T1000 (cell line): ENCODE data around the gene L1CAM.
"Not testable (repeated sequence)": the region's sequence is repeated elsewhere in the genome, so short reads cannot be mapped to it uniquely, and the experiment has no call there.

Experiments used
- DNase-seq: peaks from one replicate; lab custom pipeline; 2025; ENCODE audit warnings: mixed read lengths; lab: John Stamatoyannopoulos, UW

Gene L1CAM

DNA sequence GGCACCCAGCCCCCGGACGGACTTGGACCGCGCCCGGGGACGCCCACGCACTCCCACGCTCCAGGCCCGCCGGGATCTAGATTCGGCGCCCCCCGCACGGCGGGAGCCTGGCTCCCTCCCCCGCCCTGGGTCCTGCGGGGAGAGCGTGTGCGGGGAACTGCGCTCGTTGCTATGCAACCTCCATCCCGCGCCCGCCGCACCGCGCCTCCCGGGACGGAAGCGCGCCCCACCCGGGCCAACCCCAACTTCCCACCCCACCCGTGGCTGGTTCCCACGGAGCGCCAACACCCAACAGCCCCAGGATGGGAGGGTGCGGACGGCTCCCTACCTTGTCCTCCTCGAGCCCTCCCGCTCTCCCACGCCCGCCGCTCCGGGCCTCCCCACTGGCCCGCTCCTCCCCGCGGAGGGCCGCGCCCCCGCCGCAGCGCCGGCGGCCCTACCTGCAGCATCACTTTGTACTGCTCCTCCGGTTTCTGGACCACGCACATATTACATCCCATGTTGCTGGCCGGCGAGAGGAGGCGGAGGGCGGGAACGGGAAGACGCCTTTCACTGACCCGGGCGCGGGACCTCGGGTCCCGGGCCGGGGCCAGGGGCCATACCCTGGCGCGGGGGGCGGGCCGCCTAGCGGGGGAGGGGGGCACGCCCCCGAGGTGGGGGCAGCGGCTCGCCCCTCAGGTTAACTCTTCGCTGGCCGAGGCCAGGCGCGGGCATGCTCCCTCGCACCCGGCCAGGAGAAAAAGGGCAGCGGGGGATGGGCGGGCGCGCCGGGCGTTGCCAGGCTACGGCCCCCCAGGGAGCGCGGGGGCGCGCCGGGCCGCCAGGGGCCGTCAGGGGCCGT lies 56.0 kb downstream of the L1CAM start, which contains the start of gene PDZD4:
Gene PDZD4 (minus strand): TSS at position 746 of the 841 bp plus-strand sequence. CDS start 246 bp downstream, at position 500.
- DNase-seq = no peak

- no peak for DNase-seq
Measured at GRCh38 chrX:153829549-153829798, 56.5 kb downstream of the L1CAM start.

GRCh38 chrX:153828723-153829548 lies 57.0 kb downstream of the L1CAM start:
- DNase-seq = no peak

- DNase-seq = no peak
Measured at GRCh38 chrX:153828308-153828707, 57.7 kb downstream of the L1CAM start.

DNA sequence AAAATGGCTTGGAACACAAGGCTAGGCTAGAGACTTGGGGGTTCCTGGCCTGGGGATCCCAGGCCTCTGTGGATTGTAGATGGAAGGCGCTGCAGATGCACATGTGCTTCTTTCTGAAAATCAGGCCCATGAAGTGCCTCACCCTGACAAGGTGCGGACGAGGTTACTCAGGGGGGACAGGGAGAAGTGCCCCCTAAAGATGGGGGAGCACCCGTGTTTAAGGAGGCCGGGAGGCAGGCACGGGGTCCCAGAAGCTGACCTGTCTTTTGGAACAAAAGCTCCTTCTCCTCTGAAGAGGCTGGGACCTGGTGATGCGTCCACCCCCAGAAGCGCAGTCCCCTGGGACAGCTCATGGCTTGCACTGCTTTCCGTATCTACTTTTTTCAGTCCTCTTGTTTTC lies 58.1 kb downstream of the L1CAM start:
- no peak for DNase-seq

- no peak for DNase-seq
Measured at GRCh38 chrX:153827016-153827415, 59.0 kb downstream of the L1CAM start.

DNA sequence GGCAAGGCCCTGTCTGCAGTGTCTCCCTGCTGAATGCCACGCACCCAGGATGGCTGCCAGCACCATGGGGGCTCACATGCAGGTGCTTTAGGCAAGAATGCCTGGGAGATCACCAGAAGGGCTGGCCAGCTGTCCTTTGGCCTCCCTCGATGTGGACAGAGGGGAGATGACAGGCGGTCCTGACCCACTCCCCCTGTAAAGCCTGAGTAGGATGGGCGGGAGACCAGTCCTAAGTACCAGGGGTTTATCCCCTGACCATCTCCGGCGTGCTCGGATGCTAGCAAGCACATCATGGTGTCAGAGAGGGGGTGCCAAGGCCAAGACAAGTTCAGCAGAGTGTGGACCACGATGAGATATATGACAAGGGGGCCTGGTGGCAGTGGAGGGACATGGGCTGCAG lies 60.9 kb downstream of the L1CAM start:
- DNase-seq = no peak

- no peak for DNase-seq
Measured at GRCh38 chrX:153824348-153824747, 61.6 kb downstream of the L1CAM start.

DNA sequence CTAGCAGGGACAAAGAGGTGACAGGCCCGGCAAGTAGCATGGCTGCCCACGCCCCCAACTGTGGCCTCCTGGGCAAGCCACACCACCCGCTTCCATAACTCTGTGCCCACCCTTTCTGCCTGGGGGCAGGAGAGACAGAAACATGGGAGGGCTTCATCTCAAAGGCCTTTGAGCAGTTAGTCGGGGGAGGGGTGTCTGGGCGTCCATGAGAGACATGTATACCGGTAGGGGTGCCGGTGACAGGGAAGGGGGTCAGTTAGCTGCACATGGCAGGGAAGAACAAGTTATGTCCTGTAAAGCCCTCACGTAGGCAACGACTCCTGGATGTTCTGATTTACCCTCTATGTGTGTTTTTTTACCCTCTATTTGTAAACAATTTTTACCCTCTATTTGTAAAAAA lies 64.9 kb downstream of the L1CAM start:
- DNase-seq = no peak

- DNase-seq = no peak
Measured at GRCh38 chrX:153820601-153821000, 65.4 kb downstream of the L1CAM start.

DNA sequence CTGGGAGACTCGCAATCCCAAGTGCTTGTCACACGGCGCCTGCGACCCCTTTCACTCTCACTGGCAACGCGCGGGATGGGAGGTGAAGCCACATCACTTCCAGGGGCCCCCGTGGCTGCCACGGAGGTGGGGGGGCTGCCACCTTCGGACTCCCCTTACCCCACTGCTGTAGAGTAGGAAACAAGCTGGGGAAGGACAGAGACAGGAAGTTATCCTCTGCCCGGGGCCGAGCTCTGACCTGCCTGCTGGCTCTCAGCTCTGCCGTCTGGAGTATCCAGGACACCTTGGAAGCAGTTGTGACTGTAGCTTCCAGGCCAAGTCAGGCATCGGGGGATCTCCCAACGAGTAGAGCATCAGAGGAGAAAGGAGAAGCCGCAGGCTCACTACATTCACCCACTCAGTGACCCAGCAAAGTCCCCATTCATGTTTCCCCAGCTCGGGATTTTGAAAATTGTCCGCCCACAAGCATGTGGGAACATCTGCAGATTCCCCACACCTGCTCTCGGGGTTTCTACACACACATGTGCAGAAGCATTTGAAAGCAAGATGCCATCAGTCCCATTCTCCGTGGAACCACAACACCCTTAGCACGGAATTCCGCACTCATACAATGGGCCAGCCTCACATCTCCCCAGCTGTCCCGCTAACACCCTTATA lies 66.5 kb downstream of the L1CAM start:
- DNase-seq = no peak

DNA sequence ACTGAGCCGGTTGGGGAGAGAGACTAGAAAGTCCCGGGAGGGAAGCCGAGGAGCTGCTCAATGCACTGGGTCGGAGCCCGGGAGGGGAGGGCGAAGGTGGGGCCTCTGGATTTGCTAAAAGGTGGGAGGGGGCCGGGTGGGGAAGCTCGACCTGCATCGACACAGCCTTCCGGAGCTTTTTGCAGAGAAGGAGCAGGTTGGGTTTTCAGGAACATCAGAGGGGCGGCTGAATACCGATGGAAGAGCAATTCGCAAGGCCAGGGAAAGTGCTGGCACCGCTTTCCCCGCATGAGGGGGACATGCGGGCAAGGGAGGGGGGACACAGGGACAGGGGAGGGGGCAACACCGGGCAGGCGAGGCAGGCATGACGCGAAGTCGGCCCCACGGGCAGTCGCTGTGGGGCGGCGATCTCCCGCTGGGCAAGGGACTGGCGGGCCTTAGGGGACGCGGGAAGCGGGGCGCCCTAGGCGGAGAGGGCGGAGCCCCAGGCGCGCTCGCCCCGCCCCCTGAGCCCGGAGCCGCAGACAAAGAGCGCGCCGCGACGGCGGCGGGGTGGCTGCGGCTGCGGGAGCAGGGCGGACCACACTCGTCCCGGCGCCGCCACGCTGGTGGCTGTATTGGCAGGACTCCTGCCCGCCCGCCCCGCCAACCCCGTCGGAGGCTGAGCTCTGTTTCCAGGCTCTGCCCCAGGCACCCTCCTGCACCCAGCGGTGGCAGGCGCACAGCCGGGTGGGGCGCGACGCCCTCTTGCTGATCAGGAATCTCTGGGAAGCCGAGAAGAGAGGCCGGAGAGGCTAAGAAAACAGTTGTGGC lies 67.2 kb downstream of the L1CAM start:
- DNase-seq = no peak

GRCh38 chrX:153818064-153818463 lies 67.9 kb downstream of the L1CAM start:
- DNase-seq = not testable (repeated sequence)

DNA sequence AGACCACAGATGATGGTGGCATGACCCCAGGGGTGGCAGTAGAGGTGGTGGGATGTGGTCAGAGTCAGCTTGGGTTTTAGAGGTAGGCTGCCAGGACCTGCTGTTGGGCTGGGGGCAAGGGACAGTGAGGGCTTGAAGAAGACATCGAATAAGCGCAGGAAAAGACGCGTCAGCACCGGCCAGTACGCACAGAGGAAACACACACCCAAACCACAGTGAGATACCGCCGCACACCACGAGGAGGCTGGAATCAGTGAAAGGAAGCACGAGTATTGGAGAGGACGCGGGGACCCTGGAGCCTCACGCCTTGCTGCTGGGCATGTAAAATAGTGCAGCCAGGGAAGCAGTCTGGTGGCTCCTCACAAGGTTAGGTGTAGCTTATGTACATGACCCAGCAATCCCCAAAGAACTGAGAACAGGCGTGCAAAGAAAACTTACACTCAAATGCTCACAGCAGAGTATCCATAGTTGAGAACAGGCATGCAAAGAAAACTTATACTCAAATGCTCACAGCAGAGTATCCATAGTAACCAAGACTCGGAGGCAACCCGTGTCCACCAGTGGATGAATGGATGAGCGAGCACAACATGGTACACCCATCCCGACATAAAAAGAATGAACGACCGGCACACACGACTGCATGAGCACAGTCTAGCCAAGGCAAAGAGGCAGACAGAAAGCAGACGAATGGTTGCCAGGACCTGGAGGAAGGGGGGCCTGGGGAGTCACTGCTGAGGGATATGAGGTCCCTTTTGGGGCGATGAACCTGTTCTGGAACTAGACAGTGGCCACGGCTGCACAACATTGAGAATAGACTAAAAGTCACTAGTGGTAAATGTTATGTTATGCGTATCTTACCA lies 68.9 kb downstream of the L1CAM start:
- no peak for DNase-seq

DNA sequence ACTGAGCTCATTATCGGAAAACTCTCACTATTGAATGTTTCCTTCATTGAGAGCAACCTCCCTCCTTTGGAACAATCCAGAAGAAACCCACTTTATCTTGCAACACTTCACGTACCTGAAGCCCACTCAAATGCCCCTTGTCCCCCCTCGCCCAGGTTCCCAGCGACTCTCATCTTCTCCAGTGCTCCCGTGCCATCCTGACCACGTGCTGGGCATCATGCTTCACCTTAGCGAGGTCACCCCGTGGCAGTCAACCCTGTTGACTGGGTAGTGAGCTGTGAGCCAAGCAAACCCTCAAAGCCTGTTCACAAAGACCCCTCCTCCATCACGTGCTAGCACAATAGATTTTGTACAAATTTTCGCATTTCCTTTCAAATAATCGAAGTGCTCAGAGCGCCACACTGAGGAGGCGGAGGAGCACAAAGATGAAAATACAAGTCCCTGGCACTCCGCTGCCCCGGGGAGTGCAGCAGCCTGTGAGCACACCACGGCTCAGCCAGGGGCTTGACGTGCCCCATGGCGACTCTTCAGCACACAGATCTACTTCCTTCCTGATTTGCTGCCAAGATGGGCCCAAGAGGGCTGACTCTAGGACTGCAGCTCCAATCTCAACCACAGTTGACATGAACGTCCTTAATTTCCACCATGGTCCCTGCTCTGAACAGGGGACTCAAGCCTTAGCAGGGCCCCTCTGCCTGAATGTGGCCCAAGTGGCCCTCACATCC lies 71.2 kb downstream of the L1CAM start:
- DNase-seq = no peak

DNA sequence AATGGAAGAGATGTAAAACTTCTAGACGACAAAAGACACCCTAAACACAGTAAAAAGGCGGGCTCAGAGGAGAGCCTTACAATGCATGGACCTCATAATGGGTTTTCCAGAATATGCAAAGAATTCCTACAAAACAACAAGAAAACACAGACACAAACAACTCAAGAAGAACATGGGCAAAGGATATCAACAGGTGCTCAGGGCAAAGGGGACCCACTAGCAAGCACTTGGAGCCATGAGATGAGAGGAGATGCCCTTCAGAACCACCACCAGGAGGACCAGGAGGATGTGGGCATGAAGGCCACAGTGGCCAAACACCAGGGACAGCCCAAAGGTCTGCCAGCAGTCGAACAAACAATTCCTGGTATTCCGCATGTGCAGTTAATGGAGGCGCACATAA lies 72.8 kb downstream of the L1CAM start:
- no peak for DNase-seq

DNA sequence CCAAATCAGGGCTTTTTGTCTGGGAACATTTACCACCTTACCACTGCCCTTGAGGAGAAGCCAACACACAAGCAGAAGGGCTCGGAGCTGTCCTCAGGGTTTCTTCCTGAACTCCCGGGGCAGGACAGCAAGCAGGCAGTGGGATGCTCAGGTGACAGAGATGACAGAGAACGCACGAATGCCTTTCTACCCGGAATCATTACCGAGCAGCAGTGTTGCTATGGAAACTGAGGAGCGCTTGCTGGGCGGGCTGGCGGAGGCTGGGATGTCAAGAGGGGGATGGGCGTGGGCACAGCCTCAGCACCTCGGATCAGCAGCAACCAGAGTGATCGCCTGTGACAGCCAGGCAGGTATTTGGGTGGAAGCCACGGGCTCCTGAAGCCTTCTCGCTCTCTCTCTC lies 73.8 kb downstream of the L1CAM start:
- DNase-seq = no peak
